Inflammatory macrophage treated with lipopolysaccharide for 4 hours (primary cell): ENCODE data around the gene GABRD.
"Not testable (repeated sequence)": the region's sequence is repeated elsewhere in the genome, so short reads cannot be mapped to it uniquely, and the experiment has no call there.

ENCODE experiments used
- DNase-seq: peaks from one replicate; pipeline ENCODE4 v3.0.0-alpha.2; 2020

The GABRD gene, protein sequence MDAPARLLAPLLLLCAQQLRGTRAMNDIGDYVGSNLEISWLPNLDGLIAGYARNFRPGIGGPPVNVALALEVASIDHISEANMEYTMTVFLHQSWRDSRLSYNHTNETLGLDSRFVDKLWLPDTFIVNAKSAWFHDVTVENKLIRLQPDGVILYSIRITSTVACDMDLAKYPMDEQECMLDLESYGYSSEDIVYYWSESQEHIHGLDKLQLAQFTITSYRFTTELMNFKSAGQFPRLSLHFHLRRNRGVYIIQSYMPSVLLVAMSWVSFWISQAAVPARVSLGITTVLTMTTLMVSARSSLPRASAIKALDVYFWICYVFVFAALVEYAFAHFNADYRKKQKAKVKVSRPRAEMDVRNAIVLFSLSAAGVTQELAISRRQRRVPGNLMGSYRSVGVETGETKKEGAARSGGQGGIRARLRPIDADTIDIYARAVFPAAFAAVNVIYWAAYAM

GRCh38 chr1:2019172-2019543, at the start of gene GABRD:
TSS of gene GABRD (plus strand) at chr1:2019345. CDS start at chr1:2019424, 79 bp downstream.
- no peak for DNase-seq

GRCh38 chr1:1969505-1969900, 49.6 kb upstream of the GABRD start:
- DNase-seq: no peak

GRCh38 chr1:1969953-1970716, 49.0 kb upstream of the GABRD start:
- DNase-seq: no peak

DNA sequence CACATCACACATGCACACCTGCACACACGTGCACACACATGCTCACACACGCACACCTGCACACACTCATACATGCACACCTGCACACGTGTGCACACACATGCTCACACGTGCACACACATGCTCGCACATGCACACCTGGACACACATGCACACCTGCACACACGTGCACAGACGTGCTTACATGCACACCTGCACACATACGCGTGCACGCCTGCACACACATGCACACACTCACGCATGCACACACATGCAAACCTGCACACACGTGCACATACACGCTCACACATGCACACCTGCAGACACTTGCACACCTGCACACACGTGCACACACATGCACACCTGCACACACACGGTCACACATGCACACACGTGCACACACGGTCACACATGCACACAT, 48.1 kb upstream of the GABRD start:
- no peak for DNase-seq

DNA sequence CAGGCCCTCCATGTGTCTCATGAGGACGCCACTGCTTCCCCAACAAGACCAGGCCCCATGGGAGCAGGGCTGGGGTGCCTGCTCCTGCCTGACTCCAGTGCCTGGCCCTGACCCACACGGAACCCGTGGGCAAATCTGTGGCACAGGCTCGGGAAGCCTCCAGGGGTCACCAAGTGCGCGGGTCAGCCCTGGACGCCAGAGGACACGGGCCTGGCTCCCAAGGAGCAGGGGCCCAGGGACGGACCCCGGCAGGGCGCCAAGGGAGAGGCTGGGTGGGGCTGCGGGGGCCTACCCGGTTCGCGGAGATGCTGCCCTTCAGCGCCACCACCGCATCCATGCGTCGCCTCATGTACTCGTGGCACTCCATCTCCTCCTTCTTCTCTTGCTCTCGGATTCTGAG, 47.5 kb upstream of the GABRD start:
- no peak for DNase-seq

GRCh38 chr1:1972976-1973715, 46.0 kb upstream of the GABRD start:
- no peak for DNase-seq

DNA sequence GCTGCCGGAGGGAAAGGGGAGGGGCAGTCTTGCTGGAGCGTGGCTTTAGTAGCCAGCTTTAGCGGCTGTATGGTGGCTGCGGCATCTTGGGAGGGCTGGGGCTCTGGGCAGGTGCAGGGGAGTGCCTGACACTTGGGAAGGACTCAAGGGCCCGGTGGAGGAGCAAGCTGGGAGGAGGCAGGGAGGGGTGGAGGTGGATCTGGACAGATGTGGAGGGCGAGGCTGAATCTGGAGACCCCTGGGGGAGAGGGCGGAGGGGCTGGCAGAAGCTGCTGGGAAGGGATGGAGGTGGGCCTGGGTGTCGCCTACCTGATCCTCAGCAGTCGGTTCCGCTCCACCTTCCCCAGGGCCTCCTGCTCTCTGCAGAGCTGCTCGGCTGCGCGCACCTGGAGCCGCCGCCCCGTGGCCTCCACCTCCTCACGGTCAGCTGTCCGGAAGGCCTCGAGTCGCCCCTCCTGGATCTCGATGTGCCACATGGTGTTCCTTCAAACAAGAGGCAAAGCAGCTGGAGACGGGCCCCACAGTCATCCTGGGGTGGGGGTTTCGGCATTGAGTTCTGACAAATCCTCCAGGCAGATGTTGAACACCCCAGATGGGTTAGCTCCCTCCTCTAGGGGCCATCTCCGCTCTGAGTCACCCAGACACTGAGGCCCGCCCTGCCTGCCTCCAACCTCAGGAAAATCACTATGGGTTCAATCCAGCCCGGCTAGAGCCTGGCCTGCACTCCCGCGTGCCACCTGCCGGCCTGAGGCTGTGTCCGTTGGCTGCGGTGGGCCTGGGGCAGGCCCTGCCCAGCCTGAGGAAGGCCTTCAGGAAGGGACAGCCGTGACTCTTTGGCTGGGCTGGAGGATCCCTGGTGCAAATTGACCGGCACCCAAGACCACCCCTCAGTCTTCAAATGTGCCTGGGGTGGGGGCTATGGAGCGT, 45.2 kb upstream of the GABRD start:
- no peak for DNase-seq

- no peak for DNase-seq
Observed at GRCh38 chr1:1974834-1975233, 44.3 kb upstream of the GABRD start.

GRCh38 chr1:1975535-1975934, 43.6 kb upstream of the GABRD start:
- no peak for DNase-seq

DNA sequence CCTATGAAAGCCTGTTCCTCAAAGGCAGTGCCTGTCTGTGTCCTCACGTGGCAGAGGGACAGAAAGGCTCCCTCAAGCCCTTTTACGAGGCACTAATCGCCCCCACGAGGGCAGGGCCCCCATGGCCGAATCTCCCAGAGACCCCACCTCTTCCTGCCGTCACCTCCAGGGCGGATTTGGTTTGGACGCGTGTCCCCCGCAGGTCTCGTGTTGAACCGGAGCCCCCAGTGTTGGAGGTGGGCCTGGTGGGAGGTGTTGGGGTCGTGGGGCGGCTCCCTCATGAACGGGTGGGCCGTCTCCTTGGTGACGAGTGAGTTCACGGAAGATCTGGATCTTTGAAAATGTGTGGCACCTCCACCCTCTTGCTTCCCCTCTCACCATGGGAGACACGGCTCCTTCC, 43.1 kb upstream of the GABRD start:
- DNase-seq: no peak

GRCh38 chr1:1978108-1978507, 41.0 kb upstream of the GABRD start:
- no peak for DNase-seq

DNA sequence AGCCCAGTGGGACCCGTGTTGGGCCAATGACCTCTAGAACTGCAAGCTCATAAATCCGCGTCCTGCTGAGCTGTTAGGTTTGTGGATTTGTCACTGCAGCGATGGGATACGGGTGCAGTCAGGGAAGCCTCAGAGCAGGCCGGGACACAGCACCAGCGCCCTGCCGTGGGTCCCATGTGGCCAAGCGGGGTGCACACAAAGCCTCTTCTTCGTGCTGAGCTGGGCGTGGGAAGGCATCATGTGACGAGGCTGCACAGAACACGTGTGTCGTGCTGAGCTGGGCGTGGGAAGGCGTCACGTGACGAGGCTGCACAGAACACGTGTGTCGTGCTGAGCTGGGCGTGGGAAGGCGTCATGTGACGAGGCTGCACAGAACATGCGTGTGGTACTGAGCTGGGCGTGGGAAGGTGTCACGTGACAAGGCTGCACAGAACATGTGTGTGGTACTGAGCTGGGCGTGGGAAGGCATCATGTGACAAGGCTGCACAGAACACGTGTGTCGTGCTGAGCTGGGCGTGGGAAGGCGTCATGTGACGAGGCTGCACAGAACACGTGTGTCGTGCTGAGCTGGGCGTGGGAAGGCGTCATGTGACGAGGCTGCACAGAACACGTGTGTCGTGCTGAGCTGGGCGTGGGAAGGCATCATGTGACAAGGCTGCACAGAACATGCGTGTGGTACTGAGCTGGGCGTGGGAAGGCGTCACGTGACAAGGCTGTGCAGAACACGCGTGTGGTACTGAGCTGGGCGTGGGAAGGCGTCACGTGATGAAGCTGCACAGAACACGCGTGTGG, 40.3 kb upstream of the GABRD start:
- not testable (repeated sequence) for DNase-seq

GRCh38 chr1:1979482-1980165, 39.5 kb upstream of the GABRD start:
- DNase-seq: no peak

GRCh38 chr1:1980467-1981141, 38.5 kb upstream of the GABRD start:
- DNase-seq: no peak

- DNase-seq: no peak
Observed at GRCh38 chr1:1981142-1981500, 38.0 kb upstream of the GABRD start.

DNA sequence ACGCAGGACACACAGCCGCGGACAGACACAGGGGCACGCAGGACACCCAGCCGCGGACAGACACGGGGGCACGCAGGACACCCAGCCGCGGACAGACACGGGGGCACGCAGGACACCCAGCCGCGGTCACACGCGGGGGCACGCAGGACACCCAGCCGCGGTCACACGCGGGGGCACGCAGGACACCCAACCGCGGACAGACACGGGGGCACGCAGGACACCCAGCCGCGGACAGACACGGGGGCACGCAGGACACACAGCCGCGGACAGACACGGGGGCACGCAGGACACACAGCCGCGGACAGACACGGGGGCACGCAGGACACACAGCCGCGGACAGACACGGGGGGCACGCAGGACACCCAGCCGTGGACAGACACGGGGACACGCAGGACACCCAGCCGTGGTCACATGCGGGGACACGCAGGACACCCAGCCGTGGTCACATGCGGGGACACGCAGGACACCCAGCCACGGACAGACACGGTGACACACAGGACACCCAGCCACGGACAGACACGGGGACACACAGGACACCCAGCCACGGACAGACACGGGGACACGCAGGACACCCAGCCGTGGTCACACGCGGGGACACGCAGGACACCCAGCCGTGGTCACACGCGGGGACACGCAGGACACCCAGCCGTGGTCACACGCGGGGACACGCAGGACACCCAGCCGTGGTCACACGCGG, 37.4 kb upstream of the GABRD start:
- not testable (repeated sequence) for DNase-seq

GRCh38 chr1:1982379-1983232, 36.5 kb upstream of the GABRD start:
- no peak for DNase-seq

- DNase-seq: no peak
Observed at GRCh38 chr1:1984560-1985070, 34.5 kb upstream of the GABRD start.
